Activated CD8-positive, alpha-beta memory T cell treated with anti-CD3 and anti-CD28 coated beads for 48 hours (primary cell): ENCODE results near the gene DNAH8.

Experiments used
- DNase-seq, 3 experiments: peaks; one replicate each; pipeline ENCODE4 v3.0.0-alpha.2; 2020; ENCODE audit warnings: low read depth in 2 of 3, low spot score in 2 of 3

The DNAH8 gene

GRCh38 chr6:39007575-39007974, 292.5 kb downstream of the DNAH8 start:
- DNase-seq, result no peak

GRCh38 chr6:39008737-39009136, 293.6 kb downstream of the DNAH8 start:
- DNase-seq, result no peak

- DNase-seq, result no peak
These were observed 294.4 kb downstream of the DNAH8 start for GRCh38 chr6:39009476-39009875.

GRCh38 chr6:39016839-39017546, 301.9 kb downstream of the DNAH8 start:
- no peak for DNase-seq

GRCh38 chr6:39017547-39017880, 302.4 kb downstream of the DNAH8 start:
- DNase-seq, result no peak

- no peak for DNase-seq
These were observed 303.0 kb downstream of the DNAH8 start for GRCh38 chr6:39018103-39018502.

GRCh38 chr6:39020136-39020535, 305.0 kb downstream of the DNAH8 start:
- DNase-seq, result no peak

- no peak for DNase-seq
These were observed 305.9 kb downstream of the DNAH8 start for GRCh38 chr6:39021041-39021440.

- DNase-seq, result no peak
These were observed 306.7 kb downstream of the DNAH8 start for GRCh38 chr6:39021779-39022178.

- no peak for DNase-seq
These were observed 311.1 kb downstream of the DNAH8 start for GRCh38 chr6:39026175-39026574.

- DNase-seq, result peak in 2 of 3 experiments; percentile 31 to 47
These were observed 314.3 kb downstream of the DNAH8 start for GRCh38 chr6:39029156-39030011.

- no peak for DNase-seq
These were observed 320.6 kb downstream of the DNAH8 start for GRCh38 chr6:39035681-39036080.

- no peak for DNase-seq
These were observed 322.0 kb downstream of the DNAH8 start for GRCh38 chr6:39037082-39037508.

- DNase-seq, result no peak
These were observed 322.6 kb downstream of the DNAH8 start for GRCh38 chr6:39037707-39038106.

- no peak for DNase-seq
These were observed 325.1 kb downstream of the DNAH8 start for GRCh38 chr6:39040080-39040673.

- DNase-seq, result no peak
These were observed 326.0 kb downstream of the DNAH8 start for GRCh38 chr6:39041072-39041471.

- DNase-seq, result no peak
These were observed 328.7 kb downstream of the DNAH8 start for GRCh38 chr6:39043776-39044175.

- DNase-seq, result no peak
These were observed 329.1 kb downstream of the DNAH8 start for GRCh38 chr6:39044181-39044580.

- DNase-seq, result no peak
These were observed 332.6 kb downstream of the DNAH8 start for GRCh38 chr6:39047434-39048327.

- DNase-seq, result no peak
These were observed 333.6 kb downstream of the DNAH8 start, which contains the start of gene GLP1R for GRCh38 chr6:39048481-39049399. Gene GLP1R (plus strand): TSS chr6:39048781. CDS start chr6:39048841, 60 bp downstream.
